Activated CD4-positive, alpha-beta T cell treated with anti-CD3 and anti-CD28 coated beads for 48 hours (primary cell): ENCODE measurements around the gene ARF3.
"Not testable (repeated sequence)": the region's sequence is repeated elsewhere in the genome, so short reads cannot be mapped to it uniquely, and the experiment has no call there.

Experiments used
- DNase-seq: peaks from one replicate; pipeline ENCODE4 v3.0.0-alpha.2; 2020

The ARF3 gene

GRCh38 chr12:48925304-48926011 is 31.8 kb downstream of the ARF3 start, which contains the start of gene FKBP11:
Gene FKBP11 (minus strand): TSS chr12:48925492. CDS start chr12:48925428, 64 bp downstream.
- DNase-seq = peak; percentile 78

DNA sequence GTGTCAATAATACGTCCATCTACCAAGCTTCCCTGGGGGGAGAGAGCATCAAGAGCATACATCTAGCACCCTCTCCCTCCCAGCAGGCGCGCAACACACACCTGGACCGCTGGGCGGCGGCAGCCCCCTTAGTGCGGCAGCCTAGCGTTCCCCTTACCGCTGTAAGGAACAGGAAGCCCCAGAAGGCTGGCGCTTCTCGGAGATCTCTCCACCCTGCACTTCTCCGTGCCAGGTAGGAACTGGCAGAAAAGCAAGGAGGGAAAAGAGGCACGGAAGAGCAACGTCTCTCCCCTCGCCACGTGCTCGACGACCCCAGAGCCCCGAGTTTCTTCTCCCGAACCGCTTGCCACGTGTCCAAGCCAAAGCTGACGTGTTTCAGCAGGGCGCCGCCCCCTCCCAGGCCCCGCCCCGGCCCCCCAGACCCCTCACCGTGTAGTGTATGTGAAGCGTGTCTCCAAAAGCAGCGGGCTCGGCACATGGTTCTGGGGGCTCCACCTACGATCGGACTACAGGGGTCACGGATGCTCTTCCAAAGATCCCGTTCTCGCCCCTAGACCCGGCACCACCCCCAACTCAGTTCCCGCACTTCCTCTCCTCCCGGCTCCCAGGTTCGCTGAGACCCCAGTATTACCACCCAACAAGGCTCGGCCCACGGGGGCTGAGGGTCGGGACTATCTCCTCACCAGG is 32.5 kb downstream of the ARF3 start:
- peak; percentile 81 for DNase-seq

DNA sequence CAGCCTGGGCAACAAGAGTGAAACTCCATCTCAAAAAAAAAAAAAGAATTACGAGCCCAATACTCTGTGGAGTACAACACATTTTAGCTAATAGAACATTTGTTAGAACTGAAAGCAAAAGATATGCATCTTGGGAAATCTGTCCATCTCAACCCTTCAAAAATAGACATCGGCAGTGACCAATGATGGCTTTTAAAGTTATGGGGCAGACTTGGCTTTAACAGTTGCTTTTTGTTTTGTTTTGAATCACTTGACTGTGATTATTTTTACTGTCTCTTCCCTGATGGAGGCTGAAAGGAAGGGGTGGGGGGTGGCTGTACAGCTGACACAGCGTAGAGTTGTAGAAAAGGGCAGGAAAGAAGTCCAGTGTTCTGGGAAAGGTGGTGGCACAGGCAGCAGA is 34.2 kb downstream of the ARF3 start:
- DNase-seq = no peak

DNA sequence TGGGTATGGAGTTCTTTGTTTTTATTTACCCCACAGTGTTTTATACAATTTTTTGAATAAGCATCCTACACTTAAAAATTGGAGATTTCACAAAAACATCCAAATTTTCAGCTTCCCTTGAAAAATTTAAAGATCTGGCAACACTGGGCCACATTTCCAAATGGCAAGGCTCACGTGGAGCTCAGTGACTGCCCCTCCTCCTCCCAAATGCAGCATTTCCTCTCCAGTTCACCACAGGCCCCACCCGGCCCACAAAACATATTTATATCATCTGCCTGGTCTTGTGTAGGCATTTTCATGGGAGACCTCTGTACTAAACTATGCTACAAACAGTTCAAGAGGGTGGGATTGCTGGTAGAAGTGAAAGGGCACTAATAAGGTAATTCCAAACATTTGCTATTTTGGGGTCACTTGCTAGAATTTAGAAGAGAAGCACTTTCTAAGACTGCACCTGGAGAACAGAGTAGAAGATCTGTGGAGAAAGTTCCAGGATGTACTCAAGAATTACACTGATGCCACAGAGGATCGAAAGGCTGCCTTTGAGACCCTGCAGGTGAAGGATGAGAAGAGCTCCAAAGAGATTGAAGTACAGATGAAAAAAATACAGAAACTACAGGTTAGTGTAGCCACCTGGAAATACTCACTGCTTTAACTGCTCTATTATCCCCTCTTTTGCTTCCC is 39.3 kb downstream of the ARF3 start:
- DNase-seq = no peak

DNA sequence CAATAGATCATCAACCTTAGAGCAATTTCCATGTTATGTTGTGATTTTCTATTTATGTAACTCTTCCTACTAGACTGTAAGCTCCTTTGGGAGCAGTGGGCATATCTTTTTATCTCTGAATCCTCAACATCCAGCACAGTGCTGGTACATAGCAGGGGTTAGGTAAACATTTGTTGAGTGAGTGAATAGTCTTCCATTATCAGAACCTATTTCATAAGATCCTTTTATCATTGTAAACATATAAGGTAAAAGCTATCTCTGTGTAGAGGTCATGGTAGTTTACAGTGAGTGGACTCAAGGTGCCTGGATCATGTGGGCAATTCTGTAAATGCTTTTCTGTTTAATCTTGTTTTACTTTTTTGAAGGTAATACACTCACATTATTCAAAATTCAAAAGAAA is 47.1 kb downstream of the ARF3 start:
- DNase-seq = no peak

DNA sequence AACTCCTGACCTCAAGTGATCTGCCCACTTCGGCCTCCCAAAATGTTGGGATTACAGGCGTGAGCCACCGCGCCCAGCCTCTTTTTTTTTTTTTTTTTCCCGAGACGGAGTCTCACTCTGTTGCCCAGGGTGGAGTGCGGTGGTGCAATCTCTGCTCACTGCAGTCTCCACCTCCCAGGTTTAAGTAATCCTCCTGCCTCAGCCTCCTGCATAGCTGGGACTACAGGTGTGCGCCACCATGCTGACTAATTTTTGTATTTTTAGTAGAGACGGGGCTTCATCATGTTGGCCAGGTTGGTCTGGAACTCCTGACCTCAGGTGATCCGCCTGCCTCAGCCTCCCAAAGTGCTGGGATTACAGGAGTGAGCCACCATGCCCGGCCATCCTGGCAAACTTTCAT is 47.6 kb downstream of the ARF3 start:
- DNase-seq = not testable (repeated sequence)

DNA sequence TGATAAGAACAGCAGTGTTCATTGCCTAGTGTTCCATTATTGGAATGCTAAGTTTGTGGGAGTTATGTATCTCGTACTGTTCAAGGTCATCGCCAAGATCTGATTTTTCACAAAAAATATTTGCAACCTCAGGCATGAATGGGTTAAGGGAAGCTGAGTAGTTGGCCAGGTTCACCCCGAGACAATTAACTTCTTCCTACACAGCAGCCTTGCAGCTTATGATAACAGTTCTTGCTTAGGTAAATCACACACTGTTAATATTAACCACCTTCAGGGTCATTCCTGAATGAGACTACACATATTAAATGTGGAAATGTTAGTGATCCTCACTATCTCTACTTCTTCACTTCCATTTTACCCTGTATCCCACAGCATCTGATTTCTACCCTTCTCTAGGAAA is 50.0 kb downstream of the ARF3 start:
- DNase-seq = no peak

- peak; percentile 89 for DNase-seq
These were observed 53.3 kb downstream of the ARF3 start for GRCh38 chr12:48903982-48904411.

GRCh38 chr12:48903363-48903981 is 53.8 kb downstream of the ARF3 start:
- DNase-seq = no peak

GRCh38 chr12:48901278-48901677 is 56.0 kb downstream of the ARF3 start:
- peak; percentile 13 for DNase-seq

GRCh38 chr12:48899651-48900050 is 57.6 kb downstream of the ARF3 start:
- DNase-seq = no peak

GRCh38 chr12:48894271-48894670 is 63.0 kb downstream of the ARF3 start:
- DNase-seq = no peak

GRCh38 chr12:48890657-48891418 is 66.4 kb downstream of the ARF3 start:
- DNase-seq = peak; percentile 83

- DNase-seq = no peak
These were observed 67.6 kb downstream of the ARF3 start for GRCh38 chr12:48889679-48890078.
